Activated CD4-positive, alpha-beta T cell treated with anti-CD3 and anti-CD28 coated beads, Interleukin-2, amount 50 U/mL, for 48 hours (primary cell): ENCODE measurements around the gene SRPK2.
"Not testable (repeated sequence)": the region's sequence is repeated elsewhere in the genome, so short reads cannot be mapped to it uniquely, and the experiment has no call there.

Source experiments
- DNase-seq, 2 experiments: peaks; one replicate each; pipeline ENCODE4 v3.0.0-alpha.2; 2020

SRPK2 gene

GRCh38 chr7:105215821-105216220 is 172.9 kb downstream of the SRPK2 start:
- DNase-seq, result no peak

- DNase-seq, result no peak
These were observed 173.5 kb downstream of the SRPK2 start for GRCh38 chr7:105215182-105215581.

- no peak for DNase-seq
These were observed 175.1 kb downstream of the SRPK2 start for GRCh38 chr7:105213611-105214010.

GRCh38 chr7:105212212-105212611 is 176.5 kb downstream of the SRPK2 start:
- no peak for DNase-seq

GRCh38 chr7:105210721-105211205 is 178.0 kb downstream of the SRPK2 start:
- no peak for DNase-seq

- DNase-seq, result no peak
These were observed 178.9 kb downstream of the SRPK2 start for GRCh38 chr7:105209870-105210269.

GRCh38 chr7:105209433-105209832 is 179.3 kb downstream of the SRPK2 start:
- no peak for DNase-seq

- DNase-seq, result no peak
These were observed 181.7 kb downstream of the SRPK2 start for GRCh38 chr7:105206985-105207384.

GRCh38 chr7:105205592-105206237 is 183.0 kb downstream of the SRPK2 start:
- DNase-seq, result peak; percentile 25 to 52

- DNase-seq, result no peak
These were observed 183.8 kb downstream of the SRPK2 start for GRCh38 chr7:105204953-105205352.

GRCh38 chr7:105204520-105204919 is 184.2 kb downstream of the SRPK2 start:
- no peak for DNase-seq

- DNase-seq, result no peak
These were observed 186.1 kb downstream of the SRPK2 start for GRCh38 chr7:105202616-105203015.

GRCh38 chr7:105199386-105199785 is 189.3 kb downstream of the SRPK2 start:
- no peak for DNase-seq

- no peak for DNase-seq
These were observed 190.5 kb downstream of the SRPK2 start for GRCh38 chr7:105198223-105198622.

- no peak for DNase-seq
These were observed 192.2 kb downstream of the SRPK2 start for GRCh38 chr7:105196473-105196872.

GRCh38 chr7:105195891-105196290 is 192.8 kb downstream of the SRPK2 start:
- DNase-seq, result no peak

- DNase-seq, result not testable (repeated sequence)
These were observed 193.8 kb downstream of the SRPK2 start for GRCh38 chr7:105194959-105195358.

GRCh38 chr7:105191331-105191730 is 197.4 kb downstream of the SRPK2 start:
- DNase-seq, result no peak

- no peak for DNase-seq
These were observed 198.7 kb downstream of the SRPK2 start for GRCh38 chr7:105189859-105190492.

- DNase-seq, result no peak
These were observed 200.5 kb downstream of the SRPK2 start for GRCh38 chr7:105188201-105188600.

- DNase-seq, result no peak
These were observed 201.2 kb downstream of the SRPK2 start for GRCh38 chr7:105187302-105188169.

- DNase-seq, result no peak
These were observed 203.3 kb downstream of the SRPK2 start for GRCh38 chr7:105185290-105186010.

GRCh38 chr7:105180002-105180401 is 208.7 kb downstream of the SRPK2 start:
- DNase-seq, result no peak
